ENCODE measurements around the gene LAMTOR5.
"Not testable (repeated sequence)": the region's sequence is repeated elsewhere in the genome, so short reads cannot be mapped to it uniquely, and the experiment has no call there.

The LAMTOR5 gene

GRCh38 chr1:110404401-110404800 lies 3.1 kb downstream of the LAMTOR5 start:
- TF ChIP-seq, protein P1, sequence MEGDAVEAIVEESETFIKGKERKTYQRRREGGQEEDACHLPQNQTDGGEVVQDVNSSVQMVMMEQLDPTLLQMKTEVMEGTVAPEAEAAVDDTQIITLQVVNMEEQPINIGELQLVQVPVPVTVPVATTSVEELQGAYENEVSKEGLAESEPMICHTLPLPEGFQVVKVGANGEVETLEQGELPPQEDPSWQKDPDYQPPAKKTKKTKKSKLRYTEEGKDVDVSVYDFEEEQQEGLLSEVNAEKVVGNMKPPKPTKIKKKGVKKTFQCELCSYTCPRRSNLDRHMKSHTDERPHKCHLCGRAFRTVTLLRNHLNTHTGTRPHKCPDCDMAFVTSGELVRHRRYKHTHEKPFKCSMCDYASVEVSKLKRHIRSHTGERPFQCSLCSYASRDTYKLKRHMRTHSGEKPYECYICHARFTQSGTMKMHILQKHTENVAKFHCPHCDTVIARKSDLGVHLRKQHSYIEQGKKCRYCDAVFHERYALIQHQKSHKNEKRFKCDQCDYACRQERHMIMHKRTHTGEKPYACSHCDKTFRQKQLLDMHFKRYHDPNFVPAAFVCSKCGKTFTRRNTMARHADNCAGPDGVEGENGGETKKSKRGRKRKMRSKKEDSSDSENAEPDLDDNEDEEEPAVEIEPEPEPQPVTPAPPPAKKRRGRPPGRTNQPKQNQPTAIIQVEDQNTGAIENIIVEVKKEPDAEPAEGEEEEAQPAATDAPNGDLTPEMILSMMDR (IDR thresholded peaks at IDR 0.05; ENCODE audit: insufficient read depth, low read depth, low read length, missing control alignments), result no peak
- no peak for DNase-seq (ENCODE audit: low read depth)
- H3K4me3 ChIP-seq (ENCODE audit: low read depth, low read length), result no peak overlapping the region

DNA sequence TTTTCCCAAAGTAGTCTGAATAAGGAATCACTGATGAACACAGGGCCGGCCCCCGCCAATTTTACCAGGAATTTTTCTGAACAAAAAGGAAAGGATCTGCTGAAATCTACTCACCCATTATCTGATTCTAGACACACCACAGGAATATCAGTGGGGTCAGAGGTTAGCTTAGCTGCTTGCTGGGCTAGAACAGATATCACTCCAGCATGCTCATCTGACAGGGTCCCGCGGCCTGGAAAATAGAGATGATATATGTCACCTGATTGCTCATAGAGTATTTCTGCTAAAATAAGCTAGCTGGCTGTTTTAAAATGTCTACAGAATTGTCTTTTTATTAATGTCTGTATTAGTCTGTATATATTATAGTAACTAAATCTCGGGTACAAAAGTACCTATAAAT lies 3.7 kb downstream of the LAMTOR5 start:
- TF ChIP-seq, protein P1 (IDR thresholded peaks at IDR 0.05; ENCODE audit: insufficient read depth, low read depth, low read length, missing control alignments), result no peak
- DNase-seq (ENCODE audit: low read depth), result no peak
- no peak overlapping the region for H3K4me3 ChIP-seq (ENCODE audit: low read depth, low read length)

DNA sequence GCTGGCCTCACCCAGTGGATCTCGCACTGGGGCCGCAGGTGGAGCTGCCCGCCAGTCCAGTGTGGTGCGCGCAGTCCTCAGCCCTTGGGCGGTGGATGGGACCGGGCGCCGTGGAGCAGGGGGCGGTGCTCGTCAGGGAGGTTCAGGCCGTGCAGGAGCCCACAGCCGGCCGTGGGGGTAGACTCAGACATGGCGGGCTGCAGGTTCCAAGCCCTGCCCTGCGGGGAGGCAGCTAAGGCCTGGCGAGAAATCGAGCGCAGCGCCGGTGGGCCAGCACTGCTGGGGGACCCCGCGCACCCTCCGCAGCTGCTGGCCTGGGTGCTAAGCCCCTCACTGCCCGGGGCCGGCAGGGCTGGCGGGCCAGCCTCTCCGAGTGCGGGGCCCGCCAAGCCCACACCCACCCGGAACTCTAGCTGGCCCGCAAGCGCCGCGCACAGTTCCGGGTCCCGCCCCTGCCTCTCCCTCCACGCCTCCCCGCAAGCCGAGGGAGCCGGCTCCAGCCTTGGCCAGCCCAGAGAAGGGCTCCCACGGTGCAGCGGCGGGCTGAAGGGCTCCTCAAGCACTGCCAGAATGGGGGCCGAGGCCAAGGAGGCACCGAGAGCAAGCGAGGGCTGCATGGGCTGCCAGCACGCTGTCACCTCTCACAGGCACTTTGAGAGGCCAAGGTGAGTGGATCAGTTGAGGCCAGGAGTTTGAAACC lies 11.1 kb downstream of the LAMTOR5 start:
- not testable (repeated sequence) for H3K4me3 ChIP-seq (ENCODE audit: low read depth, low read length); DNase-seq (ENCODE audit: low read depth)

GRCh38 chr1:110394493-110394820 lies 13.0 kb downstream of the LAMTOR5 start:
- TF ChIP-seq, protein P1 (IDR thresholded peaks at IDR 0.05; ENCODE audit: insufficient read depth, low read depth, low read length, missing control alignments), result no peak
- no peak for DNase-seq (ENCODE audit: low read depth)
- H3K4me3 ChIP-seq (ENCODE audit: low read depth, low read length), result no peak overlapping the region

DNA sequence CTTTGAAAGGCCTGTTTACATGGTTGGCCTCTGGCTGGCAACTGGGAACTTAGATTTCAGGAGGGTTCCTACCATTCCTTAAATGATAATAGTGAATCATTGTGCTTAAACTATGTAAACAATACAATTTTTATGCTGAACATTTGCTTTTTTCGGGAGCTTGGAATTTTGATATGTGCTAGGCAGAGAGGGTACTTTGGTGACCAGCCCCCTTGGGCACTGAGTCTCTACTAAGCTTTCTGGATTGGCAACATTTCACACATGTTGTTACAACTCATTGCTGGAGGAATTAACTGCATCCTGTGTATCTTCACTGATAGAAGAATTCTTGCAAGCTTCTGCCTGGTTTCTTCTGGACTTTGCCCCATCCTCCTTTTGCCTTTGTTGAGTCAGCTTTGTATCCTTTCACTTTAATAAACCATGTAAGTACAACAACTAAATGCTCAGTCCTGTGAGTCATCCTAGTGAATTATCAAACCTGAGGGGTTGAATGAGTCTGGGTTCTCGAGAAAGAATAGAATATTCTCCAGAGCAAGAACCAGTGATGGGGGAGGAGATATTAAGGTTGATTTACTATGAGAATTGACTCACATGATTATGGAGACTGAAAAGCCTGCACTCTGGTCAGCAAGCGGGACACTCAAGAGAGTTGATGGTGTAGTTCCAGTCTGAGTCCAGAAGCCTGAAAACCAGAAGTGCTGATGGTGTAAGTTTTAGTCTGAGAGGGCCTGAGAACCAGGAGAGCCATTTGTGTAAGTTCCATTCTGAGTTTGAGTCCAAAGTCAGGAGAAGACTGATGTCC lies 13.6 kb downstream of the LAMTOR5 start:
- no peak overlapping the region for H3K4me3 ChIP-seq (ENCODE audit: low read depth, low read length)
- TF ChIP-seq, protein P1 (IDR thresholded peaks at IDR 0.05; ENCODE audit: insufficient read depth, low read depth, low read length, missing control alignments), result no peak
- DNase-seq (ENCODE audit: low read depth), result no peak

GRCh38 chr1:110393286-110393685 lies 14.2 kb downstream of the LAMTOR5 start:
- H3K4me3 ChIP-seq (ENCODE audit: low read depth, low read length), result no peak overlapping the region
- no peak for DNase-seq (ENCODE audit: low read depth)

GRCh38 chr1:110390692-110391245 lies 16.7 kb downstream of the LAMTOR5 start, which contains the start of gene SLC16A4:
Gene SLC16A4 (minus strand): TSS chr1:110391026. CDS start chr1:110389323, 1,703 bp downstream.
- DNase-seq (ENCODE audit: low read depth), result no peak
- H3K4me3 ChIP-seq (ENCODE audit: low read depth, low read length), result no peak within 1 kb of the TSS
- TF ChIP-seq, protein P1 (IDR thresholded peaks at IDR 0.05; ENCODE audit: insufficient read depth, low read depth, low read length, missing control alignments), result no peak

More at GRCh38 chr1:110393286-110393685, 14.2 kb downstream of the LAMTOR5 start:
- TF ChIP-seq, protein P1 (IDR thresholded peaks at IDR 0.05; ENCODE audit: insufficient read depth, low read depth, low read length, missing control alignments), result no peak
